Measurements from ENCODE around the gene ENAM. TPM values are rescaled to one million over a fixed set of nuclear protein-coding genes. Genes with fewer than 3 reads are reported as not detected.

The ENAM gene
- total RNA-seq, 1 experiment from 2014 or later: not detected

GRCh38 chr4:70666369-70666768 lies 37.8 kb downstream of the ENAM start, which contains the start of gene JCHAIN:
Gene JCHAIN (minus strand): TSS chr4:70666508. CDS start chr4:70666490, 18 bp downstream.
- no peak within 1 kb of the TSS for H3K4me2 ChIP-seq (ENCODE audit: low read length)
- TF ChIP-seq REST (IDR thresholded peaks at IDR 0.05; ENCODE audit: low read depth) (no peak), EGR1 (IDR thresholded peaks at IDR 0.05; ENCODE audit: low read depth) (no peak)
- peak within 1 kb of the TSS; percentile 30 for H2AFZ ChIP-seq (ENCODE audit: low read depth, low read length, poor library complexity, severe bottlenecking)
- no peaks in the 10 kb centered on the region for H3K9me2 ChIP-seq (ENCODE audit: insufficient read depth)
- no TSS peak for BruUV-seq (replicated peaks)
- CTCF ChIA-PET: no interaction called here
- H3K27ac ChIP-seq (ENCODE audit: low read depth, low read length): no peak within 1 kb of the TSS
- H3K36me3 ChIP-seq (ENCODE audit: control insufficient read depth in 1 of 2, insufficient read depth in 2 of 2, low read length in 2 of 2): no peaks in the 10 kb centered on the region
- H3K4me1 ChIP-seq (ENCODE audit: control insufficient read depth in 1 of 2, insufficient read depth in 2 of 2, low read length in 2 of 2): no peaks in the 10 kb centered on the region
- H3K9me3 ChIP-seq (ENCODE audit: control insufficient read depth in 1 of 2, insufficient read depth in 1 of 2, low read depth in 1 of 2, low read length in 2 of 2): no peaks in the 10 kb centered on the region
- POLR2A ChIA-PET: no interaction called here
- intact Hi-C loops (cut with micrococcal nuclease): no loop called here
- RAD21 ChIA-PET (ENCODE audit: low non-redundant PET in 1 of 2, low total read pairs in 2 of 2, uncharacterized antibody in 2 of 2, unreplicated experiment in 2 of 2): no interaction called here
- H3K27me3 ChIP-seq (ENCODE audit: insufficient read depth, low read length): no peaks in the 10 kb centered on the region
- ATAC-seq (no peak), DNase-seq (ENCODE audit: low read depth, low spot score) (no peak)
- no peaks in the 10 kb centered on the region for H3K79me2 ChIP-seq (ENCODE audit: insufficient read depth, low read length)
- no peak within 1 kb of the TSS for H3K9ac ChIP-seq (ENCODE audit: low read length)
- H3K4me3 ChIP-seq (replicated peaks in 1 of 2; ENCODE audit: low read depth in 1 of 2, low read length in 2 of 2): no peak within 1 kb of the TSS
- H4K20me1 ChIP-seq (ENCODE audit: insufficient read depth): no peaks in the 10 kb centered on the region

GRCh38 chr4:70667740-70668535 lies 39.4 kb downstream of the ENAM start:
- no peaks in the 10 kb centered on the region for H3K27me3 ChIP-seq (ENCODE audit: insufficient read depth, low read length)
- DNase-seq (ENCODE audit: low read depth, low spot score) (no peak), ATAC-seq (no peak)
- H3K4me1 ChIP-seq (ENCODE audit: control insufficient read depth in 1 of 2, insufficient read depth in 2 of 2, low read length in 2 of 2): no peaks in the 10 kb centered on the region
- H3K9ac ChIP-seq (ENCODE audit: low read length): no peak overlapping the region
- no peaks in the 10 kb centered on the region for H4K20me1 ChIP-seq (ENCODE audit: insufficient read depth)
- no peaks in the 10 kb centered on the region for H3K9me3 ChIP-seq (ENCODE audit: control insufficient read depth in 1 of 2, insufficient read depth in 1 of 2, low read depth in 1 of 2, low read length in 2 of 2)
- BruUV-seq (replicated peaks): no TSS peak
- H3K36me3 ChIP-seq (ENCODE audit: control insufficient read depth in 1 of 2, insufficient read depth in 2 of 2, low read length in 2 of 2): no peaks in the 10 kb centered on the region
- H3K79me2 ChIP-seq (ENCODE audit: insufficient read depth, low read length): no peaks in the 10 kb centered on the region
- ChIA-PET RAD21 (ENCODE audit: low non-redundant PET in 1 of 2, low total read pairs in 2 of 2, uncharacterized antibody in 2 of 2, unreplicated experiment in 2 of 2) (interaction anchor here in 1 of 2 experiments (0.6 kb wide), 1 partner anchor 68 kb away, joined by 3 read pairs; no protein-coding TSS in a partner anchor), POLR2A (no interaction called here), CTCF (no interaction called here)
- H3K27ac ChIP-seq (ENCODE audit: low read depth, low read length): no peak overlapping the region
- H2AFZ ChIP-seq (ENCODE audit: low read depth, low read length, poor library complexity, severe bottlenecking): no peak overlapping the region
- intact Hi-C loops (cut with micrococcal nuclease): no loop called here
- no peak overlapping the region for H3K4me2 ChIP-seq (ENCODE audit: low read length)
- no peak overlapping the region for H3K4me3 ChIP-seq (replicated peaks in 1 of 2; ENCODE audit: low read depth in 1 of 2, low read length in 2 of 2)
- no peaks in the 10 kb centered on the region for H3K9me2 ChIP-seq (ENCODE audit: insufficient read depth)
- no peak for TF ChIP-seq MAX (IDR thresholded peaks at IDR 0.05)
- no peak for TF ChIP-seq YY1 (IDR thresholded peaks at IDR 0.05; ENCODE audit: extremely low read depth, insufficient replicate concordance, low read depth, low read length)
- TF ChIP-seq TCF7L2 (IDR thresholded peaks at IDR 0.05; ENCODE audit: borderline replicate concordance, extremely low read depth, insufficient read depth, insufficient read length): no peak
- TF ChIP-seq POLR2A (IDR thresholded peaks at IDR 0.05; ENCODE audit: borderline replicate concordance, extremely low read depth, insufficient read depth, insufficient read length): no peak
- TF ChIP-seq JUND (IDR thresholded peaks at IDR 0.05): no peak
- no peak for TF ChIP-seq ZFX (IDR thresholded peaks at IDR 0.05)
- TF ChIP-seq POLR2AphosphoS5 (IDR thresholded peaks at IDR 0.05; ENCODE audit: low read depth, low read length): no peak
- no peak for TF ChIP-seq ZBTB33 (IDR thresholded peaks at IDR 0.05; ENCODE audit: extremely low read depth, insufficient replicate concordance, low read length)
- no peak for TF ChIP-seq CEBPB (IDR thresholded peaks at IDR 0.05; ENCODE audit: low read depth)
- TF ChIP-seq EGR1 (IDR thresholded peaks at IDR 0.05; ENCODE audit: low read depth): no peak
